GM18868 (cell line): ENCODE measurements around the gene SPATA13.
"Not testable (repeated sequence)": the region's sequence is repeated elsewhere in the genome, so short reads cannot be mapped to it uniquely, and the experiment has no call there.

Experiments
- ATAC-seq: cut with Tn5 transposase; IDR thresholded peaks from one replicate; pipeline ENCODE4 v1.9.1; 2021; ENCODE audit warnings: mild to moderate bottlenecking, moderate library complexity; ENCODE audit not compliant: unreplicated experiment

The SPATA13 gene

DNA sequence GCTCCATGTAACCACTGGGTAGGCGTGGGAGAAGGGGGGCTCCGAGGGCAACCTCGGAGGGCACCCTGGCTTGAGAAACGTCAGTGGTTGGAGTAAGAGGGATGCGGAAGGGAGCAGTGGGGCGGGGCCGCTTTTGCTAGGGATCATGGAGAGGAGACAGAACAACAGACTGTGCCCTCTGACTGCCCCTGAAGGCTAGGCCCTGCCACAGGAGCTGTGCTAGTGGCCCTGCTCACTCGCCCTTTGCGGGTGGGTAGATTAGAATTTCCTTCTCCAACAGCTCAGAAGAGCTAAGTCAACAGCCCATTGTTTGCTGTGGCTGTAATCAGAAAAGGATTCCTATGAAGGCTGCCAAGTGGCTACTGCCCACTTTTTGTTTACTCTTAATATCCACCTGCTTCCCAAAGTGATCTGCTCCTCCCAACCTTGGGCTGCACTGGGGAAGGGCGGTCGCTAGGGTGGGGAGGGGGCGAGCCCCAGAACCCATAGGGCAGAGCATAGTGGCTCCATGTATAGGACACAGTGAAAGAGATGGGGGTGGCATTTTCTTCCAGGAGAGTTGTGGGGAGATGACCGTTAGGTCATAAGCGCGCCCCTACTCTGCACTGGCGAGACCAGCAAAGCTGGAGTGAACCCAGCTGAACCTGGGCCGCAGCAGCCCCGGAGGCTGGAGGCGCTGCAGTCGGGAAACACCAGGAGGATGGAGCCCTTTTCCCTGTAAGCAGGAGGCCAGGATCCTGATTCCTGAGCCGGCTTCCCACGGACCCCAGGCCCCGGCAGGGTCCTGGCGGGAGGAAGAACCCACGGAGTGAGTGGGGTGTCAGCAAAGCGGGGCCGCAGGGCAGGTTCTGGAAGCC lies 146.9 kb downstream of the SPATA13 start:
- ATAC-seq = no peak

DNA sequence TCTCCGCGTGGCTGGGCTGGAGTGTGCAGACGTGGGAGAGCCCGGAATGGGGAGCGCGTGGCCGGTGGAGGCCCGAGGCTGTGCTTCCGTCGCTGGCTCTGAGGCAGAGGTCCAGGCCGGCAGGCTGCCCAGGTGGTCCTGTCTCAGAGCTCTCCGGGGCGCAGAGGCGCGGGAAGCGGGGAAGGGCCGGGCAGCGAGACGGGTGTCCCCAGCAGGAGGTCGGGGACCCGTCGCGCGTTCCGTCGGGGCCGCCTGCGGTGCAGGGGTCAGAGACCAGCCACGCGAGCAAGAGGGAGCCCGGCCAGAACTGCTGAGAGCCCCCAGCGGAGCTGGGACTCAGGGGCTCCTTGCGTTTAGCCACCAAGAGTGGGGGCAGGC lies 147.5 kb downstream of the SPATA13 start:
- no peak for ATAC-seq

DNA sequence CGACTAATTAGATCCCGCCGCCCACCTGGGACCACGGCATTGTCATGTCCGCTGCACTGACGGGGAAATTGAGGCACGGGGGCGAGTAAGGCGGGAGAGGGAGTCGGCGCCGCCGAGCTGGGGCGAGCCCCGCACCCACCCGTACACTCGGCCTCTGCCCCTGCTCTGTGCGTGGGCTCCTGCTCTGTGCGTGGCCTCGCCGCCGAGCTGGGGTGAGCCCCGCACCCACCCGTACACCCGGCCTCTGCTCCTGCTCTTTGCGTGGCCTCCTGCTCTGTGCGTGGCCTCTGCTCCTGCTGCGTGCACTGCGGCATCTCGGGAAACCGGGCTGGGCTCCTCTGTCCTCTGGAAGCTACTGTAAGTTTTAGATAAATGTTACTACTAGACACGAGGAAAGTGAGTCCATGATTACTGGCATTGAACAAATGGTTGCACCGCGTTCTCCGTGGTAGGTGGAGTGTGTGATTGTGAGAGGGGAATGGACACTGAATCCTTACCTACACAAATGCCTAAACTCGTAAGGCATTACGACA lies 148.0 kb downstream of the SPATA13 start:
- no peak for ATAC-seq

DNA sequence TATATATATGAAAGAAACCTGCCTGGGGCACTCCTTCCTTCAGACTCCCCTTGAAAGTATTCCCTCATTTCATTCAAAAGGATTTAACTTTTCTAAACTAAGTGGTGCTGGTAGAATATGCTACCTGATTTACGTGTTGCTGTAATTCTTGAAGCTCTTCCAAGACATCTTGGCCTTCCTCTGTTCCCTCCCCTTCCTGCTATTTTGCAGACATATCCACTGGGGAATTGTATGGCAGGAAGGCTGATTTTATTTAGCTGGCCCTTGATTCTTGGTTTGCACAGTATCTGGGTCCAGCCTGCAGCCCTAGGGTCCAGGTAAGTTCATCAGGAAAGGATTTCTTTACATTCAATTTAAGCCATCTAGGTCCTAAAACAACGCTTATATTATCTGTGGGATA lies 148.8 kb downstream of the SPATA13 start, which contains the start of gene C1QTNF9:
TSS of gene C1QTNF9 (plus strand) at position 281 of the 400 bp plus-strand sequence. CDS start 6,424 bp downstream, outside the sequence.
- not testable (repeated sequence) for ATAC-seq

GRCh38 chr13:24313439-24313838 lies 152.9 kb downstream of the SPATA13 start:
- ATAC-seq = no peak

GRCh38 chr13:24317835-24318234 lies 157.3 kb downstream of the SPATA13 start:
- not testable (repeated sequence) for ATAC-seq

DNA sequence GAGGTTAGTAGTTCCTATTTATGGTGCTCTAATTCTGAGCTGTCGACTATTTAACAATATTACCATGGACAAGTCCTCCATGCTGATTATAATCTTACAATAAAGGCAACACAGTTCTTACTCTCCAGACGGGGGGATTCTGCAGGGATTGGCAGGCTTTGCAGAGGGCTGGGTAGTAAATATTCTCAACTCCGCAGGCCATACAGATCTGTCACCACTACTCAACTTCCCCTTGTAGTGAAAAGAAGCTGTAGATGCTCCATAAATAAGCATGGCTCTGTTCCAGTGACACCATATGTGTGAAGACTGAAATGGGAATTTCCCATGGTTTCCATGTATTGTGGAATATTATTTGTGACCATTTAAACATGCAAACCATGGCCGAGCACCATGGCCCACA lies 158.4 kb downstream of the SPATA13 start:
- ATAC-seq = not testable (repeated sequence)

DNA sequence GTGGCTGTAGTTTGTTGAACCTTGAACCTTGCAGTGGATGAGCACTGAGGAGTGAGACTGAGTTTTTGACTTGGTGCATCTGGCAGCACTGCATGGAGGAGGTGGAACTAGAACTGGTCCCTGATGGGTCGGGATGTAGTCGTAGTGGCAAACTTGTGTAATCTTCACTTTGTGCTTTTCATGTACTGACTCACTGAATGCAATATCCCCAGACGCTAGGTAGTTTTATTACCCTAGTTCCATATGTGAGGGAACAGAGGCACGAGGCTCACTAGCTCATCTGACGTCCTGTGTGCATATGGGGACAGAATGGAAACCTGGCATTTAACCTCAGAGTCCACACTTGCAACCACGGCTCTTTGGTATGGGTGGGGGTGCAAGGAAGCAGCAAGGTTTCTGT lies 159.1 kb downstream of the SPATA13 start:
- not testable (repeated sequence) for ATAC-seq

DNA sequence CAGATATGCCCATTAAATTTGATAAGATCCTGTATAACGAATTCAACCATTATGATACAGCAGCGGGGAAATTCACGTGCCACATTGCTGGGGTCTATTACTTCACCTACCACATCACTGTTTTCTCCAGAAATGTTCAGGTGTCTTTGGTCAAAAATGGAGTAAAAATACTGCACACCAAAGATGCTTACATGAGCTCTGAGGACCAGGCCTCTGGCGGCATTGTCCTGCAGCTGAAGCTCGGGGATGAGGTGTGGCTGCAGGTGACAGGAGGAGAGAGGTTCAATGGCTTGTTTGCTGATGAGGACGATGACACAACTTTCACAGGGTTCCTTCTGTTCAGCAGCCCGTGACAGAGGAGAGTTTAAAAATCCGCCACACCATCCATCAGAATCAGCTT lies 160.9 kb downstream of the SPATA13 start:
- ATAC-seq = not testable (repeated sequence)

- ATAC-seq = peak; percentile 52
These were observed 161.9 kb downstream of the SPATA13 start for GRCh38 chr13:24322470-24322869.

DNA sequence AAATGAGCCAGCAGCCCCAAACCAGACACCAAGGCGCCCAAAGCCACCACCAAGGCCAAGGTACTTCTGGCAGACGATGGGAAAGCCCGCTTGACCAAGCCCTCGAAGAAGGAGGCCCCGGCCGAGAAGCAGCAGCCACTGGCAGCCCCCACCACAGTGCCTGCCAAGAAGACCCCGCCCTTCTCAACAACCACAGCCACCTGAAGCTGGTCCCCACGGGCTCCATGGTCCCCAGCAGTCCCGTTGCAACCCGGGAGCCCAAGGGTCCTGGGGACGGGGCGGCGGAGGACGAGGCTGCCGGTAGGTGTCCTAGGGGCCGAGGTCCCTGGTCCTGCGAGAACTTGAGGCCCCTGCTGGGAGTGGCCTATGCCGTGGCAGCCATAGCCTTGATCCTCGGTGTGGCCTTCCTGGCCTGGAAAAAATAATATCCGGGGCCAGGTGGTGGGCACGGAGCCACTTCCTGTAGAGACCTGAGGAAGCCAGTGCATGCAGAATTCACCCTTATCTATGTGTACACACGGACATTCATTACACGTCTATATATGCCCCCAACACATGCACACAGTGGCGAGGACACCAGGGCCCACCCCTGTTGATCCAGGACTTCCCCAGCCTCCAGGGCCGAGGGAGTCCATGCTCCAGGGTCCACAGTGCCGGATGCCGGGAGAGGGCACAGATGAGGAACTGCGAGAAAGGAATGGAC lies 162.7 kb downstream of the SPATA13 start:
- no peak for ATAC-seq

DNA sequence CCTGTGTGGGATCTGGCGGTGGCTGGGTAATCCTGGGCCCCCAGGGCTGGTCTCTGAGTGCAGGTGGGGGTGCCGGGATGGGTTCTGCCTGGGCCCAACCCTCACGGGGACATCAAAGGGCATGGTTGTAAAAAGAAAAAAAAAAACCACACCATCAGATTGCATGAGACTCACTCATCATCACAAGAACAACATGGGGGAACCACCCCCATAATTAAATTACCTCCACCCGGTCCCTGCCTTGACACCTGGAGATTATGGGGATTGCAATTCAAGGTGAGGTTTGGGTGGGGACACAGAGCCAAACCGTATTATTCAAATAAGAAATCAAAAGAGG lies 163.2 kb downstream of the SPATA13 start:
- no peak for ATAC-seq

DNA sequence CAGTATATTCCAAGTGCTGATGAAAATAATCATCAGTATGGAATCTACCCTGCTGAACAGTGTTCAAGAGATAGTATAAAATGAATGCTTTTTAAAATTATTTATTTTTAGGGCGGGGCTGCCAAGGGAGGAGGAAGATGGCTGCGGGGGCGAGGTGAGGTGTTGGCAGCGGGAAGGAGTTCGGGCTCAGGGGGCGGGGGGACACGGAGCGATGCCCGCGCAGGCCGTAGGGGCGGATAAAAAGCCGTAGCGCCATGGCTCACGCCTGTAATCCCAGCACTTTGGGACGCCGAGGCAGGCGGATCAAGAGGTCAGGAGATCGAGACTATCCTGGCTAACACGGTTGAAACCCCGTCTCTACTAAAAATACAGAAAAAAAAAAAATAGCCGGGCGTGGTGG lies 167.1 kb downstream of the SPATA13 start:
- not testable (repeated sequence) for ATAC-seq

- ATAC-seq = no peak
These were observed 167.6 kb downstream of the SPATA13 start for GRCh38 chr13:24328145-24328544.

GRCh38 chr13:24338721-24339120 lies 178.2 kb downstream of the SPATA13 start:
- no peak for ATAC-seq

DNA sequence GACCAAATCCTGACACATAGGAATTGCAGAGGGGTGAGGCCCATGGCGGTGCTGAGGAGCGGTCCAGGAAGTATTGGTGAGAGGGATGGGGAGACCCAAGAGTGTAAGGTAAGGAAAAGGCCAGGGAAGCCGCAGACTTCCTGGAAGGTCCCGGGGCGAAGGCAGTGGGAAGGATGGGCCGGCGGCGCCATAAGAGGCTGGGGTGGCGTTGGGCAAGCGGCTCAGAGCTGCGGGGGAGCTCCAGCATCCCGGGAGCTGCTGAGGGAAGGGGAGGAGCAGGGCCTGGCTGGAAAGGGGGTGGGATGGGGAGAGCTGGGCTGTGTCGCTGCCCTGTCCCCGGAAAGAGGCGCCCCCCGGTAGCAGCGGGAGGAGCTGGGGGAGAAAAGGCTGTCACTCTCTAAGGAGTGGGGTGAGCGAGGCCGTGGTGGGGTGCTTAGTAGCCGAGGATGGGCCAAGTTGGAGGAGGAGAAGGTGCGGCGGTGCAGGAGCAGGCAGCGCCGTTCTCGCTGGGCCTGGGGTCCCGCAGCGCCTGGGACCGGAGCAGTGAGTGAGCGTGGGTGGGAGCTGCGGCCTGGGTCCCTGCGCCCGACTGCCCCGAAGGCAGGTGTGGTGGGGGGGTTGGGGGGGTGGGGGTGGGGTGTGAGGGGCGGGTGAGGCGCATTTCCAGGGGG lies 179.6 kb downstream of the SPATA13 start:
- no peak for ATAC-seq

GRCh38 chr13:24340608-24340955 lies 180.1 kb downstream of the SPATA13 start:
- ATAC-seq = no peak

DNA sequence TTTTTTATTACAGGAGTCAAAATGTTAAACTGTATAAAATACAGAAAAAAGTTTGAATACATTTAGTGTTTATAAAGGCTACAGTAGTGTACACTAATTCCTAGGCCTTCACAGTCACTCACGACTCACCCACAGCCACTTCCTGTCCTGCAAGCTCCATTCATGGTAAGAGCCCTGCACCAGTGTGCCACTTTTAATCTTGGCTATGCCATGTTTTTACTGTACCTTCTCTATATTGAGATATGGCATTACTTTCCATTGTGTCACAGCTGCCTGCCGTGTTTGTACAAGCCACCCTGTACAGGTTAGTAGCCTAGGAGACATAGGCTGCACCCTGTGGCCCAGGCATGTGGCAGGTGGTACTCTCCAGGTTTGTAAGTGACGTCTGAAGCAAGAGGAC lies 180.9 kb downstream of the SPATA13 start:
- ATAC-seq = no peak

- ATAC-seq = no peak
These were observed 187.9 kb downstream of the SPATA13 start for GRCh38 chr13:24348385-24348784.

DNA sequence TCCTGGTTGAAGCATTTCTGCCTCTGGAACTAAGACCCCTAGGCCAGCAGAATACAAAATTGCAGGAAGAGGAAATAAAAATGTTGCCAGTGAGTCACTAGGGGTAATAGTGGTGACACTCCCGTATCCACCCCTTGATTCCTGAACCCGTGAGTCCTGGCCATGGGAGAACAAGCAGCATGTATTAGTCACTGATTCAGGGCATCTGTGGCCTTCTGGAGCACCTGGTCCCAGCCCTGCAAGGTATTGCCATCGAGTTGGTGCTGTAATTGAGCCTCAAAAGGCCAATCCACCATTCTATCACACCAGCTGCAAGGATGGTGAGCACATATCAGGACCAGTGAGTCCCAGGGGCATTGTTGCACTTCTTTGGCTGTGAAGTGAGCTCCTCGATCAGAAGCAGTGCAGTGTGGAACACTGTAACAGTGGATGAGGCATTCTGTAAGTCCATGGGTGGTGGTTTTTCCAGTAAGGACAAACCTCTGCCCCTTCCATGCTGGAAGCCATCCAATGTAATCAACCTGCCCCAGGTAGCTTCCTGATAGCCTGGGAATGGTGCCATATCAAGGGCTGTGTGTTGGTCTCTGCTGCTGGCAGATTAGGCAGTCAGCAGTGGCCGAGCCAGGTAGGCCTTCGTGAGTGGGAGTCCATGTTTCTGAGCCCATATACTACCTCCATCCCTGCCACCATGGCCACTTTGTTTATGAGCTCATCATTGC lies 188.4 kb downstream of the SPATA13 start:
- ATAC-seq = no peak
